GM23248 (cell line): ENCODE results near the gene TRIM54. TPM values are rescaled to one million over a fixed set of nuclear protein-coding genes. Genes with fewer than 3 reads are reported as not detected.

Experiments
- DNase-seq: peaks from one replicate; pipeline ENCODE4 v3.0.0-alpha.2; 2015
- H2AFZ ChIP-seq: fragments of 200-600 bp; sonication (generic); 2 replicates; pipeline ENCODE4 v1.6.1; 2016; ENCODE audit warnings: antibody characterized with exemption
- H3F3A ChIP-seq: fragments of 200-600 bp; sonication (generic); 2 replicates; pipeline ENCODE4 v1.6.1; 2016; ENCODE audit warnings: mild to moderate bottlenecking, antibody characterized with exemption, mixed run types; ENCODE audit not compliant: insufficient read depth
- H3K27ac ChIP-seq: fragments of 200-600 bp; sonication (generic); 2 replicates; pipeline ENCODE4 v1.5.1; 2016; ENCODE audit warnings: mild to moderate bottlenecking
- H3K27me3 ChIP-seq: fragments of 200-600 bp; sonication (generic); replicated peaks from 2 replicates; pipeline ENCODE4 v1.6.1; 2016; ENCODE audit warnings: mild to moderate bottlenecking; ENCODE audit not compliant: insufficient read depth
- H3K36me3 ChIP-seq: fragments of 200-600 bp; sonication (generic); 2 replicates; pipeline ENCODE4 v1.6.1; 2016; ENCODE audit warnings: low read depth, mild to moderate bottlenecking
- H3K4me1 ChIP-seq: fragments of 200-600 bp; sonication (generic); 2 replicates; pipeline ENCODE4 v1.6.1; 2016; ENCODE audit warnings: mild to moderate bottlenecking; ENCODE audit not compliant: insufficient read depth
- H3K4me2 ChIP-seq: fragments of 200-600 bp; sonication (generic); one replicate; pipeline ENCODE4 v1.6.1; 2016; ENCODE audit warnings: mild to moderate bottlenecking; ENCODE audit not compliant: unreplicated experiment
- H3K4me3 ChIP-seq: fragments of 200-600 bp; sonication (generic); 2 replicates; pipeline ENCODE4 v1.5.1; 2016; ENCODE audit warnings: mild to moderate bottlenecking
- H3K79me2 ChIP-seq: fragments of 200-600 bp; sonication (generic); 2 replicates; pipeline ENCODE4 v1.6.1; 2016; ENCODE audit warnings: mild to moderate bottlenecking; ENCODE audit not compliant: insufficient read depth
- H3K9ac ChIP-seq: fragments of 200-600 bp; sonication (generic); 2 replicates; pipeline ENCODE4 v1.6.1; 2016; ENCODE audit warnings: mild to moderate bottlenecking
- H3K9me2 ChIP-seq: fragments of 200-600 bp; sonication (generic); 2 replicates; pipeline ENCODE4 v1.6.1; 2016; ENCODE audit warnings: mixed run types, mild to moderate bottlenecking, moderate library complexity; ENCODE audit not compliant: insufficient read depth
- H3K9me3 ChIP-seq: fragments of 200-600 bp; sonication (generic); one replicate; pipeline ENCODE4 v1.6.1; 2017; ENCODE audit warnings: low read depth
- H4K20me1 ChIP-seq: fragments of 200-600 bp; sonication (generic); 2 replicates; pipeline ENCODE4 v1.6.0; 2016; ENCODE audit not compliant: insufficient read depth
- EZH2 ChIP-seq: fragments of 200-600 bp; sonication (generic); IDR thresholded peaks from 2 replicates; pipeline ENCODE4 v1.6.1; 2018; ENCODE audit warnings: antibody characterized with exemption, mild to moderate bottlenecking; ENCODE audit not compliant: insufficient read depth, poor library complexity, severe bottlenecking
- EZH2phosphoT487 ChIP-seq: fragments of 200-600 bp; sonication (generic); IDR thresholded peaks from 2 replicates; pipeline ENCODE4 v1.6.1; 2018; ENCODE audit warnings: antibody characterized with exemption, moderate library complexity, mild to moderate bottlenecking, low read depth; ENCODE audit not compliant: insufficient read depth
- WGBS, 2 experiments: methylation state at CpG; one replicate each; pipeline ENCODE4 v1.1.6; 2015 to 2017; ENCODE audit warnings: low lambda C conversion rate in 2 of 2, low coverage in 1 of 2; ENCODE audit errors: missing lambda C conversion rate in 2 of 2; 5-methylcytosine and 5-hydroxymethylcytosine counted together
- in situ Hi-C: fragments of 300-500 bp; cut with MboI; formaldehyde crosslinking; loops from 2 replicates; pipeline ENCODE4 v1.15.0; 2020
- polyA plus RNA-seq: library from polyadenylated mRNA; unstranded; fragments of >200 nt; fragmentation: Nextera tagmentation; extraction: Ambion mirVana; gene quantifications from 2 replicates; pipeline ENCODE4 v1.2.1, GENCODE V29; 2016
- total RNA-seq: library from RNA; depleted of rRNA; stranded (reverse); fragments of >200 nt; shearing (Covaris generic); gene quantifications from 2 replicates; pipeline ENCODE4 v1.2.3, GENCODE V29; 2014

TRIM54 gene
- total and polyA plus RNA-seq, 2 experiments from 2014 or later: not detected

- Histone ChIP-seq H3K27ac (no peak within 1 kb of the TSS), H3K79me2 (no peaks in the 10 kb centered on the region), H4K20me1 (no peaks in the 10 kb centered on the region), H3K36me3 (no peaks in the 10 kb centered on the region), H3K9ac (no peak within 1 kb of the TSS), H3K27me3 (peaks cover 7% of the 10 kb centered on the region), H3K9me2 (no peaks in the 10 kb centered on the region), H3K4me3 (no peak within 1 kb of the TSS), H3F3A (no peaks in the 10 kb centered on the region), H3K9me3 (no peaks in the 10 kb centered on the region), H2AFZ (no peak within 1 kb of the TSS), H3K4me1 (no peaks in the 10 kb centered on the region; the same call in 1 of the 2 replicates), H3K4me2 (no peak within 1 kb of the TSS)
- TF ChIP-seq EZH2 (no peak), EZH2phosphoT487 (no peak)
- in situ Hi-C loops: no loop called here
- WGBS, 2 experiments: 70 to 71% methylated on average over 39 of the region's 39 CpGs
- no peak for DNase-seq
Observed at GRCh38 chr2:27275211-27276150, 6.7 kb upstream of the TRIM54 start, which contains the start of gene DNAJC5G. TSS of gene DNAJC5G (plus strand) at chr2:27275433. CDS start at chr2:27276729, 1,296 bp downstream.

- 26 to 40% methylated on average over 1 of the region's 1 CpG for WGBS, 2 experiments
- Histone ChIP-seq H3F3A (0 out of 2 replicates have a peak, but pooled peaks cover 3% of the 10 kb centered on the region), H3K4me1 (peaks cover 18% of the 10 kb centered on the region), H3K27ac (no peak overlapping the region), H3K9ac (no peak overlapping the region), H3K9me2 (no peaks in the 10 kb centered on the region), H2AFZ (no peak overlapping the region), H3K4me2 (no peak overlapping the region), H3K27me3 (peaks cover 7% of the 10 kb centered on the region), H3K79me2 (no peaks in the 10 kb centered on the region), H3K36me3 (no peaks in the 10 kb centered on the region), H3K9me3 (no peaks in the 10 kb centered on the region), H3K4me3 (no peak overlapping the region), H4K20me1 (no peaks in the 10 kb centered on the region)
- DNase-seq: no peak
- in situ Hi-C loops: no loop called here
- TF ChIP-seq EZH2 (no peak), EZH2phosphoT487 (no peak)
Observed at GRCh38 chr2:27278010-27278409, 4.2 kb upstream of the TRIM54 start.

- 23 to 58% methylated on average over 3 of the region's 3 CpGs for WGBS, 2 experiments
- peaks cover 18% of the 10 kb centered on the region for H3K4me1 ChIP-seq
- no peak overlapping the region for H3K27ac ChIP-seq
- no peak overlapping the region for H3K9ac ChIP-seq
- peaks cover 7% of the 10 kb centered on the region for H3K27me3 ChIP-seq
- no peaks in the 10 kb centered on the region for H4K20me1 ChIP-seq
- DNase-seq: peak; percentile 26
- no peak overlapping the region for H2AFZ ChIP-seq
- in situ Hi-C loops: loop anchor here (10.0 kb wide), 1 partner anchor 176 kb away; no protein-coding TSS in a partner anchor
- no peaks in the 10 kb centered on the region for H3K79me2 ChIP-seq
- H3F3A ChIP-seq: 0 out of 2 replicates have a peak, but pooled peaks cover 3% of the 10 kb centered on the region
- no peaks in the 10 kb centered on the region for H3K9me2 ChIP-seq
- H3K4me3 ChIP-seq: no peak overlapping the region
- H3K9me3 ChIP-seq: no peaks in the 10 kb centered on the region
- no peak for TF ChIP-seq EZH2
- peak overlapping the region; percentile 11 for H3K4me2 ChIP-seq
- no peaks in the 10 kb centered on the region for H3K36me3 ChIP-seq
Observed at GRCh38 chr2:27280826-27281225, 1.4 kb upstream of the TRIM54 start.

- WGBS, 2 experiments: 87 to 92% methylated on average over 3 of the region's 3 CpGs
- Histone ChIP-seq H3K4me2 (peak overlapping the region; percentile 11), H3K9me3 (no peaks in the 10 kb centered on the region), H3K36me3 (no peaks in the 10 kb centered on the region), H3K4me3 (no peak overlapping the region), H2AFZ (no peak overlapping the region), H3K4me1 (peaks cover 18% of the 10 kb centered on the region), H3K27ac (no peak overlapping the region), H3K27me3 (peaks cover 8% of the 10 kb centered on the region), H3K9me2 (no peaks in the 10 kb centered on the region), H3F3A (0 out of 2 replicates have a peak, but pooled peaks cover 3% of the 10 kb centered on the region), H3K79me2 (no peaks in the 10 kb centered on the region), H3K9ac (no peak overlapping the region), H4K20me1 (no peaks in the 10 kb centered on the region)
- in situ Hi-C loops: loop anchor here (10.0 kb wide), 1 partner anchor 177 kb away; no protein-coding TSS in a partner anchor
- no peak for DNase-seq
- TF ChIP-seq EZH2 (no peak), EZH2phosphoT487 (no peak)
Observed at GRCh38 chr2:27281442-27281841, 787 bp upstream of the TRIM54 start.
